ENCODE results near the gene PDZRN3. TPM values are rescaled to one million over a fixed set of nuclear protein-coding genes. Genes with fewer than 3 reads are reported as not detected.

Gene PDZRN3
- total and polyA plus RNA-seq, 2 donors (not counting 3 experiments of a cell fraction or from before 2014, with no cell fraction given), result not detected

DNA sequence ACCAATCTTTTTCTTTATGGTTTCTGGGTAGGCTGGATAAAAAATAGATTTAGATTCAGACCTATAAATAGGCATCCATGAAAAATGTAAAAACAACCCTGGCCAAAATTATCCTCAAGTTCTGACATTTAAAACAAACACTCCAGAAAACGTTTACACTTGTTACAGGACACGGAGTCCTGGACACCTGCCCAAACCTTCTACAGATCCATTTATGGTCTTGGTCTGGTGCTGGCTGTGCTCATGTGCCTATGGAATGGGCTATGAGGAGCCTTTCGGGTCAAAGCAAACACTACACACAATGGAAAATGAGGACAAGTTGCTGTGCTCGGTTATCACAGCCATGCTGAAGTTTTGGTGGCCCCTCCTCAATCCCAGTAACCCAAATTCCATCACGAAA is 108.1 kb downstream of the PDZRN3 start:
- dilution Hi-C loops (cut with MboI; ENCODE audit: extremely low pct_ligation_motif_present, low sequenced_read_pairs), result no loop called here
- Histone ChIP-seq H3K9me1 (replicated peaks; ENCODE audit: control insufficient read depth, extremely low read depth, insufficient read depth, low read length) (no peaks in the 10 kb centered on the region), H3K9ac (replicated peaks; ENCODE audit: extremely low read depth, insufficient read depth, low read length) (no peak overlapping the region), H3K4me3 (replicated peaks in 1 of 3; ENCODE audit: insufficient read depth in 1 of 3, low read depth in 1 of 3, low read length in 3 of 3) (no peak overlapping the region), H3K27ac (ENCODE audit: insufficient read depth, low read depth, low read length) (no peak overlapping the region), H3K79me2 (ENCODE audit: control insufficient read depth, insufficient read depth, low read length) (no peaks in the 10 kb centered on the region), H3K36me3 (ENCODE audit: control insufficient read depth in 2 of 2, extremely low read depth in 1 of 2, insufficient read depth in 2 of 2, low read length in 2 of 2) (no peaks in the 10 kb centered on the region), H3K9me3 (replicated peaks; ENCODE audit: control insufficient read depth, insufficient read depth, low read length) (no peaks in the 10 kb centered on the region), H3K4me2 (ENCODE audit: insufficient read depth, low read length) (no peak overlapping the region), H3K4me1 (ENCODE audit: control insufficient read depth, extremely low read depth, insufficient read depth, low read length) (no peaks in the 10 kb centered on the region), H3K27me3 (ENCODE audit: control insufficient read depth in 2 of 2, insufficient read depth in 2 of 2, low read length in 2 of 2) (no peaks in the 10 kb centered on the region), H2AFZ (ENCODE audit: low read depth, low read length) (no peak overlapping the region), H4K20me1 (replicated peaks; ENCODE audit: control insufficient read depth, extremely low read depth, insufficient read depth, low read length) (no peaks in the 10 kb centered on the region)
- ChIA-PET CTCF (no interaction called here), POLR2A (no interaction called here)
- TF ChIP-seq, protein P1, sequence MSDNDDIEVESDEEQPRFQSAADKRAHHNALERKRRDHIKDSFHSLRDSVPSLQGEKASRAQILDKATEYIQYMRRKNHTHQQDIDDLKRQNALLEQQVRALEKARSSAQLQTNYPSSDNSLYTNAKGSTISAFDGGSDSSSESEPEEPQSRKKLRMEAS (IDR thresholded peaks at IDR 0.05; ENCODE audit: insufficient read depth, insufficient read length), result no peak
- DNase-seq (ENCODE audit: low read depth, low spot score) (no peak), FAIRE-seq (no peak)
- intact Hi-C loops (cut with micrococcal nuclease), result loop anchor here (5.0 kb wide), 1 partner anchor 531 kb away; no protein-coding TSS in a partner anchor
- no TSS peak for BruUV-seq (replicated peaks)

DNA sequence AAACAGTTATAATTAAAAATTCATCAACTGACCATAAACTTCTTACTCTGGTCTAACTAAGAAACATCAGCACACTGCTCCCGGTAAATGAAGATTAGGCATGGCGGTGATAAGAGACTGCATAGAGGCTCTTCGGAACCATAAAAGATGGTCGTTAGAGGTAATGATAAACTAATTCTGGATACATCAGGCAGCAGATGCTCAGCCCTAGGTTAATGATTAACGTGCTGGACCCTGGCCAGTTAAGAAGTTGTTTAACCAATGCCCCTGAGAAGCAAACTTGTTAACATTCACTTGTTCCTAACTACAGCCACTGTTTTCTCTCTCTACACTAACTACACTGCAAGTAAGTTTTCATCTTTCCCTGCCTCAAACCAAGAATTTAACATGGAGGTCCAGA is 111.5 kb downstream of the PDZRN3 start:
- Histone ChIP-seq H3K27ac (ENCODE audit: insufficient read depth, low read depth, low read length) (no peak overlapping the region), H3K79me2 (ENCODE audit: control insufficient read depth, insufficient read depth, low read length) (no peaks in the 10 kb centered on the region), H3K4me1 (ENCODE audit: control insufficient read depth, extremely low read depth, insufficient read depth, low read length) (no peaks in the 10 kb centered on the region), H3K4me2 (ENCODE audit: insufficient read depth, low read length) (no peak overlapping the region), H3K9me3 (replicated peaks; ENCODE audit: control insufficient read depth, insufficient read depth, low read length) (no peaks in the 10 kb centered on the region), H3K9ac (replicated peaks; ENCODE audit: extremely low read depth, insufficient read depth, low read length) (no peak overlapping the region), H3K36me3 (ENCODE audit: control insufficient read depth in 2 of 2, extremely low read depth in 1 of 2, insufficient read depth in 2 of 2, low read length in 2 of 2) (no peaks in the 10 kb centered on the region), H3K4me3 (replicated peaks in 1 of 3; ENCODE audit: insufficient read depth in 1 of 3, low read depth in 1 of 3, low read length in 3 of 3) (no peak overlapping the region), H2AFZ (ENCODE audit: low read depth, low read length) (no peak overlapping the region), H3K9me1 (replicated peaks; ENCODE audit: control insufficient read depth, extremely low read depth, insufficient read depth, low read length) (no peaks in the 10 kb centered on the region), H4K20me1 (replicated peaks; ENCODE audit: control insufficient read depth, extremely low read depth, insufficient read depth, low read length) (no peaks in the 10 kb centered on the region), H3K27me3 (ENCODE audit: control insufficient read depth in 2 of 2, insufficient read depth in 2 of 2, low read length in 2 of 2) (no peaks in the 10 kb centered on the region)
- no TSS peak for BruUV-seq (replicated peaks)
- TF ChIP-seq, protein P2, sequence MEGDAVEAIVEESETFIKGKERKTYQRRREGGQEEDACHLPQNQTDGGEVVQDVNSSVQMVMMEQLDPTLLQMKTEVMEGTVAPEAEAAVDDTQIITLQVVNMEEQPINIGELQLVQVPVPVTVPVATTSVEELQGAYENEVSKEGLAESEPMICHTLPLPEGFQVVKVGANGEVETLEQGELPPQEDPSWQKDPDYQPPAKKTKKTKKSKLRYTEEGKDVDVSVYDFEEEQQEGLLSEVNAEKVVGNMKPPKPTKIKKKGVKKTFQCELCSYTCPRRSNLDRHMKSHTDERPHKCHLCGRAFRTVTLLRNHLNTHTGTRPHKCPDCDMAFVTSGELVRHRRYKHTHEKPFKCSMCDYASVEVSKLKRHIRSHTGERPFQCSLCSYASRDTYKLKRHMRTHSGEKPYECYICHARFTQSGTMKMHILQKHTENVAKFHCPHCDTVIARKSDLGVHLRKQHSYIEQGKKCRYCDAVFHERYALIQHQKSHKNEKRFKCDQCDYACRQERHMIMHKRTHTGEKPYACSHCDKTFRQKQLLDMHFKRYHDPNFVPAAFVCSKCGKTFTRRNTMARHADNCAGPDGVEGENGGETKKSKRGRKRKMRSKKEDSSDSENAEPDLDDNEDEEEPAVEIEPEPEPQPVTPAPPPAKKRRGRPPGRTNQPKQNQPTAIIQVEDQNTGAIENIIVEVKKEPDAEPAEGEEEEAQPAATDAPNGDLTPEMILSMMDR (IDR thresholded peaks at IDR 0.05; ENCODE audit: extremely low read depth in 1 of 2, insufficient read depth in 1 of 2, low read depth in 1 of 2, low read length in 2 of 2), result no peak
- TF ChIP-seq JUN (IDR thresholded peaks at IDR 0.05; ENCODE audit: borderline replicate concordance, insufficient read depth, insufficient read length, low read depth) (no peak), GATA2 (IDR thresholded peaks at IDR 0.05; ENCODE audit: insufficient read depth, insufficient read length, low read depth, low read length) (no peak), FOS (IDR thresholded peaks at IDR 0.05; ENCODE audit: borderline replicate concordance, insufficient read depth, low read length) (no peak), POLR2AphosphoS5 (IDR thresholded peaks at IDR 0.05; ENCODE audit: insufficient read depth, low read depth, low read length) (no peak), MYC (IDR thresholded peaks at IDR 0.05; ENCODE audit: low read depth, low read length) (no peak), EZH2 (IDR thresholded peaks at IDR 0.05; ENCODE audit: borderline replicate concordance, low read depth, low read length, severe bottlenecking) (no peak), POLR2A (IDR thresholded peaks at IDR 0.05; ENCODE audit: low read depth, low read length) (no peak)
- TF ChIP-seq, protein P1 (IDR thresholded peaks at IDR 0.05; ENCODE audit: insufficient read depth, insufficient read length), result no peak
- DNase-seq (ENCODE audit: low read depth, low spot score), result no peak
- intact Hi-C loops (cut with micrococcal nuclease) (no loop called here), dilution Hi-C loops (cut with MboI; ENCODE audit: extremely low pct_ligation_motif_present, low sequenced_read_pairs) (no loop called here)
- POLR2A ChIA-PET, result no interaction called here
- CTCF ChIA-PET, result no interaction called here
- no peak for FAIRE-seq
